IMR-90 (cell line): ENCODE results near the gene OR1S1. TPM values are rescaled to one million over a fixed set of nuclear protein-coding genes. Genes with fewer than 3 reads are reported as not detected.

ENCODE experiments used
- ATAC-seq: fragments of 200-7000 bp; cut with Tn5 transposase; 2 replicates; pipeline ENCODE4 v1.9.1; 2020; ENCODE audit warnings: low read depth, mild to moderate bottlenecking, moderate library complexity
- BruUV-seq: library from RNA; stranded (reverse); fragments of 400-500 nt; replicated peaks from 2 replicates; lab custom pipeline; 2021; lab: Mats Ljungman, UMichigan
- CTCF ChIA-PET: fragments of 300-600 bp; formaldehyde crosslinking; extraction: SDS; loops from one replicate; lab custom pipeline; 2021; ENCODE audit warnings: antibody characterized with exemption; lab: Yijun Ruan, JAX
- POLR2A ChIA-PET: fragments of 300-600 bp; sonication (Branson Sonifier 250); formaldehyde crosslinking; loops from one replicate; lab custom pipeline; 2022; ENCODE audit warnings: antibody characterized with exemption; ENCODE audit not compliant: unreplicated experiment; lab: Charles Lee
- DNase-seq: peaks from one replicate; pipeline ENCODE4 v3.0.0; 2013
- H2AFZ ChIP-seq: replicated peaks from 2 replicates; pipeline ENCODE3; 2013; ENCODE audit warnings: low read length, mild to moderate bottlenecking; ENCODE audit not compliant: poor library complexity
- H2AK5ac ChIP-seq: 2 replicates; pipeline ENCODE4 v1.6.1; 2013; ENCODE audit warnings: low read depth, low read length, inconsistent platforms
- H2AK9ac ChIP-seq: replicated peaks from 2 replicates; pipeline ENCODE3; 2013; ENCODE audit warnings: mild to moderate bottlenecking, low read depth, low read length, moderate library complexity; ENCODE audit not compliant: poor library complexity
- H2BK120ac ChIP-seq: 2 replicates; pipeline ENCODE4 v1.6.1; 2013; ENCODE audit warnings: low read depth, low read length, inconsistent platforms
- H2BK15ac ChIP-seq: 3 replicates; pipeline ENCODE4 v1.6.1; 2013; ENCODE audit warnings: low read depth, low read length, inconsistent platforms
- H2BK20ac ChIP-seq: 2 replicates; pipeline ENCODE4 v1.6.1; 2013; ENCODE audit warnings: low read depth, mild to moderate bottlenecking, inconsistent platforms, low read length, moderate library complexity
- H2BK5ac ChIP-seq: 2 replicates; pipeline ENCODE4 v1.6.1; 2013; ENCODE audit warnings: mild to moderate bottlenecking, low read depth, low read length, inconsistent platforms; ENCODE audit not compliant: poor library complexity, severe bottlenecking
- H3K14ac ChIP-seq: replicated peaks from 2 replicates; pipeline ENCODE4 v1.6.1; 2013; ENCODE audit warnings: low read depth, low read length, inconsistent platforms
- H3K18ac ChIP-seq: 2 replicates; pipeline ENCODE4 v1.6.1; 2013; ENCODE audit warnings: low read depth, low read length, control low read depth
- H3K23ac ChIP-seq: 2 replicates; pipeline ENCODE4 v1.6.1; 2013; ENCODE audit warnings: low read depth, low read length, inconsistent platforms
- H3K27ac ChIP-seq: 2 replicates; pipeline ENCODE4 v1.5.1; 2013; ENCODE audit warnings: mild to moderate bottlenecking, control low read depth, low read length; ENCODE audit not compliant: insufficient read depth
- H3K27me3 ChIP-seq: 2 replicates; pipeline ENCODE4 v1.6.1; 2013; ENCODE audit warnings: low read length; ENCODE audit not compliant: control insufficient read depth, insufficient read depth
- H3K36me3 ChIP-seq: 2 replicates; pipeline ENCODE4 v1.6.1; 2013; ENCODE audit warnings: low read length, mixed read lengths; ENCODE audit not compliant: control insufficient read depth, insufficient read depth
- H3K4ac ChIP-seq: 2 replicates; pipeline ENCODE4 v1.6.1; 2013; ENCODE audit warnings: low read depth, low read length, inconsistent platforms
- H3K4me1 ChIP-seq: 2 replicates; pipeline ENCODE4 v1.6.1; 2013; ENCODE audit warnings: low read length, mixed read lengths; ENCODE audit not compliant: control insufficient read depth, insufficient read depth
- H3K4me2 ChIP-seq: 2 replicates; pipeline ENCODE4 v1.6.1; 2013; ENCODE audit warnings: low read depth, mild to moderate bottlenecking, control low read depth, low read length, moderate library complexity
- H3K4me3 ChIP-seq: 2 replicates; pipeline ENCODE4 v1.5.1; 2013; ENCODE audit warnings: low read depth, mild to moderate bottlenecking, control low read depth, low read length, moderate library complexity; ENCODE audit not compliant: insufficient read depth
- H3K56ac ChIP-seq: 2 replicates; pipeline ENCODE4 v1.6.1; 2013; ENCODE audit warnings: low read length, inconsistent platforms; ENCODE audit not compliant: insufficient read depth; ENCODE audit errors: extremely low read depth
- H3K79me1 ChIP-seq, 2 experiments: 2 replicates each; pipeline ENCODE4 v1.6.1; 2013; ENCODE audit warnings: low read length in 2 of 2, inconsistent platforms in 1 of 2, low read depth in 1 of 2
- H3K9ac ChIP-seq: 2 replicates; pipeline ENCODE4 v1.6.1; 2013; ENCODE audit warnings: low read depth, low read length, control low read depth
- H3K9me1 ChIP-seq: 2 replicates; pipeline ENCODE4 v1.6.1; 2013; ENCODE audit warnings: low read length, inconsistent platforms; ENCODE audit not compliant: insufficient read depth
- H3K9me3 ChIP-seq: 2 replicates; pipeline ENCODE4 v1.6.1; 2013; ENCODE audit warnings: low read length; ENCODE audit not compliant: control insufficient read depth, insufficient read depth
- H4K20me1 ChIP-seq: 2 replicates; pipeline ENCODE4 v1.6.1; 2013; ENCODE audit warnings: low read length, inconsistent platforms; ENCODE audit not compliant: insufficient read depth
- H4K5ac ChIP-seq: 2 replicates; pipeline ENCODE4 v1.6.1; 2013; ENCODE audit warnings: mild to moderate bottlenecking, low read depth, low read length, control low read depth
- H4K8ac ChIP-seq, 2 experiments: 2 replicates each; pipeline ENCODE4 v1.6.1; 2013; ENCODE audit warnings: low read depth in 2 of 2, low read length in 2 of 2, control low read depth in 1 of 2, inconsistent platforms in 1 of 2
- H4K91ac ChIP-seq: 2 replicates; pipeline ENCODE4 v1.6.1; 2013; ENCODE audit warnings: low read depth, low read length, inconsistent platforms; ENCODE audit not compliant: insufficient read depth
- BHLHE40 ChIP-seq: fragments of 150-350 bp; IDR thresholded peaks from 2 replicates; pipeline ENCODE4 v1.6.1; 2016; ENCODE audit warnings: mild to moderate bottlenecking, low read depth, low read length
- CEBPB ChIP-seq: IDR thresholded peaks from 2 replicates; pipeline ENCODE4 v1.6.1; 2012; ENCODE audit warnings: low read depth, low read length, improper control_type of control experiment
- CHD1 ChIP-seq: IDR thresholded peaks from 2 replicates; pipeline ENCODE4 v1.6.1; 2012; ENCODE audit warnings: low read depth, low read length, improper control_type of control experiment
- CTCF ChIP-seq: conservative IDR thresholded peaks from 2 replicates; pipeline ENCODE4 v1.5.1; 2012; ENCODE audit warnings: mild to moderate bottlenecking, low read depth, low read length, improper control_type of control experiment
- ELK1 ChIP-seq: fragments of 150-350 bp; IDR thresholded peaks from 2 replicates; pipeline ENCODE4 v1.6.1; 2016; ENCODE audit warnings: low read depth, mild to moderate bottlenecking, low read length, moderate library complexity, borderline replicate concordance
- MAFK ChIP-seq: IDR thresholded peaks from 2 replicates; pipeline ENCODE4 v1.6.1; 2012; ENCODE audit warnings: low read depth, low read length, improper control_type of control experiment
- MAZ ChIP-seq: IDR thresholded peaks from 2 replicates; pipeline ENCODE4 v1.6.1; 2012; ENCODE audit warnings: low read depth, mild to moderate bottlenecking, low read length, improper control_type of control experiment, moderate library complexity, borderline replicate concordance
- MXI1 ChIP-seq: IDR thresholded peaks from 2 replicates; pipeline ENCODE4 v1.6.1; 2012; ENCODE audit warnings: low read depth, mild to moderate bottlenecking, low read length, moderate library complexity, borderline replicate concordance
- NFE2L2 ChIP-seq: fragments of 150-350 bp; IDR thresholded peaks from 2 replicates; pipeline ENCODE4 v1.6.1; 2016; ENCODE audit warnings: low read depth, mild to moderate bottlenecking, low read length
- POLR2A ChIP-seq: IDR thresholded peaks from 2 replicates; pipeline ENCODE4 v1.6.1; 2012; ENCODE audit warnings: mild to moderate bottlenecking, low read depth, low read length
- RCOR1 ChIP-seq: IDR thresholded peaks from 2 replicates; pipeline ENCODE4 v1.6.1; 2012; ENCODE audit warnings: mild to moderate bottlenecking, low read length, improper control_type of control experiment; ENCODE audit not compliant: insufficient replicate concordance
- RFX5 ChIP-seq: IDR thresholded peaks from 2 replicates; pipeline ENCODE4 v1.8.0; 2012; ENCODE audit warnings: low read depth, mild to moderate bottlenecking, low read length, moderate library complexity
- SMC3 ChIP-seq: fragments of 150-350 bp; IDR thresholded peaks from 2 replicates; pipeline ENCODE4 v1.6.1; 2016; ENCODE audit warnings: low read depth, mild to moderate bottlenecking, antibody characterized with exemption, low read length, moderate library complexity
- USF2 ChIP-seq: fragments of 150-350 bp; IDR thresholded peaks from 2 replicates; pipeline ENCODE4 v1.6.1; 2017; ENCODE audit warnings: mild to moderate bottlenecking, antibody characterized with exemption, low read length, low read depth
- dilution Hi-C: fragments of 300-500 bp; cut with HindIII; formaldehyde crosslinking; loops from one replicate; pipeline ENCODE4 v1.14.3; 2018; ENCODE audit warnings: low sequenced_read_pairs; ENCODE audit not compliant: unreplicated experiment
- in situ Hi-C: fragments of 300-500 bp; cut with MboI; formaldehyde crosslinking; loops from 3 replicates; pipeline ENCODE4 v1.14.3; 2019; ENCODE audit warnings: low sequenced_read_pairs, inconsistent platforms, mixed read lengths
- intact Hi-C: fragments of 100-400 bp; cut with micrococcal nuclease; formaldehyde crosslinking; loops from 2 replicates; pipeline ENCODE4 v1.10.0; 2022
- polyA plus RNA-seq, 3 experiments: library from polyadenylated mRNA; depleted of rRNA; stranded (reverse); fragments of >200 nt; gene quantifications; 2 replicates each; pipeline ENCODE4 v1.2.3, GENCODE V29; 2012; ENCODE audit warnings: low replicate concordance in 1 of 3
- total RNA-seq: library from RNA; depleted of rRNA; stranded (reverse); fragments of >200 nt; gene quantifications from 2 replicates; pipeline ENCODE4 v1.2.3, GENCODE V29; 2012

OR1S1 gene
- total and polyA plus RNA-seq, 2 of the 4 experiments (the other 2 are of a cell fraction): not detected

GRCh38 chr11:58193391-58193790, 19.1 kb upstream of the OR1S1 start:
- Histone ChIP-seq H3K18ac (no peak overlapping the region), H2BK120ac (no peak overlapping the region), H4K8ac (no peak overlapping the region), H3K27ac (no peak overlapping the region), H4K91ac (no peak overlapping the region), H2BK20ac (no peak overlapping the region), H3K4me2 (no peak overlapping the region), H3K4me1 (no peaks in the 10 kb centered on the region), H2AK9ac (no peak overlapping the region), H3K79me1 (no peaks in the 10 kb centered on the region), H3K9ac (no peak overlapping the region), H3K27me3 (0 out of 2 replicates have a peak, but pooled peaks cover under 1% of the 10 kb centered on the region), H2AK5ac (no peak overlapping the region), H3K9me1 (no peaks in the 10 kb centered on the region), H4K5ac (no peak overlapping the region), H3K56ac (no peak overlapping the region), H2BK15ac (no peak overlapping the region), H3K4me3 (no peak overlapping the region), H3K23ac (no peak overlapping the region), H3K14ac (no peak overlapping the region), H2AFZ (no peak overlapping the region), H4K20me1 (no peaks in the 10 kb centered on the region), H3K4ac (no peak overlapping the region), H2BK5ac (no peak overlapping the region), H3K36me3 (no peaks in the 10 kb centered on the region), H3K9me3 (no peaks in the 10 kb centered on the region)
- TF ChIP-seq RFX5: no peak
- TF ChIP-seq RCOR1: no peak
- TF ChIP-seq MAZ: no peak
- TF ChIP-seq MAFK: no peak
- TF ChIP-seq POLR2A: no peak
- TF ChIP-seq CEBPB: no peak
- TF ChIP-seq NFE2L2: no peak
- TF ChIP-seq BHLHE40: no peak
- TF ChIP-seq CHD1: no peak
- TF ChIP-seq CTCF: no peak
- no peak for TF ChIP-seq MXI1
- no peak for TF ChIP-seq ELK1
- TF ChIP-seq USF2: no peak
- no peak for TF ChIP-seq SMC3
- ChIA-PET POLR2A (no interaction called here), CTCF (no interaction called here)
- no peak for ATAC-seq
- intact Hi-C loops (no loop called here), dilution Hi-C loops (no loop called here), in situ Hi-C loops (no loop called here)
- BruUV-seq: no TSS peak
- DNase-seq: no peak
